Natural killer cell treated with Interleukin-12 subunit alpha and Interleukin-12 subunit beta and Interleukin-15 and Interleukin-18, amount 100 ng/mL, for 72 hours (primary cell): ENCODE data around the gene SGMS1. TPM values are rescaled to one million over a fixed set of nuclear protein-coding genes. Genes with fewer than 3 reads are reported as not detected.
"Not testable (repeated sequence)": the region's sequence is repeated elsewhere in the genome, so short reads cannot be mapped to it uniquely, and the experiment has no call there.

Experiments used
- ATAC-seq, 2 donors: fragments of 150-1000 bp; cut with Tn5 transposase in 1 of 2; sonication (Bioruptor Pico), chemical (Tn5 transposase) in 1 of 2; 2 replicates each; pipeline ENCODE4 v1.10.0; 2021
- DNase-seq: peaks from one replicate; pipeline ENCODE4 v3.0.0; 2022; ENCODE audit warnings: low spot score
- H3K27ac Mint-ChIP-seq, 2 donors: 1 replicate in 1 of 2; 2 replicates in 1 of 2; pipeline ENCODE4 v1.8.0; 2022; ENCODE audit warnings: mixed read lengths in 2 of 2, mild to moderate bottlenecking in 1 of 2, moderate library complexity in 1 of 2
- H3K27me3 Mint-ChIP-seq, 2 donors: 1 replicate in 1 of 2; 2 replicates in 1 of 2; pipeline ENCODE4 v1.8.0; 2022; ENCODE audit warnings: mixed read lengths in 2 of 2
- H3K36me3 Mint-ChIP-seq: one replicate; pipeline ENCODE4 v1.8.0; 2022; ENCODE audit warnings: mixed read lengths
- H3K4me1 Mint-ChIP-seq, 2 donors: 1 replicate in 1 of 2; 2 replicates in 1 of 2; pipeline ENCODE4 v1.8.0; 2022; ENCODE audit warnings: low read depth in 2 of 2, mixed read lengths in 2 of 2, mild to moderate bottlenecking in 1 of 2
- H3K4me3 Mint-ChIP-seq: one replicate; pipeline ENCODE4 v1.8.0; 2022; ENCODE audit warnings: mixed read lengths
- H3K9me3 Mint-ChIP-seq: 2 replicates; pipeline ENCODE4 v1.8.0; 2022; ENCODE audit warnings: mixed read lengths
- total RNA-seq, 2 donors: library from RNA; stranded (reverse); gene quantifications; one replicate each; pipeline ENCODE4 v1.2.3, GENCODE V29; 2022

Gene SGMS1
- total RNA-seq, 2 donors from 2014 or later, result 31.6 to 49.0 TPM

- H3K9me3 Mint-ChIP-seq, result no peaks in the 10 kb centered on the region
- H3K36me3 Mint-ChIP-seq, result peaks cover 16% of the 10 kb centered on the region
- H3K4me1 Mint-ChIP-seq, result peaks cover 44 to 49% of the 10 kb centered on the region in 2 donors
- no peak overlapping the region for H3K27ac Mint-ChIP-seq
- H3K4me3 Mint-ChIP-seq, result no peak overlapping the region
- ATAC-seq (no peak), DNase-seq (no peak)
- H3K27me3 Mint-ChIP-seq, result no peaks in the 10 kb centered on the region
These were observed 187.0 kb downstream of the SGMS1 start for GRCh38 chr10:50436805-50437204.

GRCh38 chr10:50432211-50433009, 191.3 kb downstream of the SGMS1 start:
- H3K36me3 Mint-ChIP-seq, result peaks cover 16% of the 10 kb centered on the region
- H3K4me3 Mint-ChIP-seq, result peak overlapping the region; percentile 69
- DNase-seq (no peak), ATAC-seq (peak; percentile 44 to 85)
- H3K4me1 Mint-ChIP-seq, result peaks cover 37 to 57% of the 10 kb centered on the region in 2 donors
- peak overlapping the region; percentile 91 to 94 for H3K27ac Mint-ChIP-seq
- H3K27me3 Mint-ChIP-seq, result no peaks in the 10 kb centered on the region
- H3K9me3 Mint-ChIP-seq, result no peaks in the 10 kb centered on the region

DNA sequence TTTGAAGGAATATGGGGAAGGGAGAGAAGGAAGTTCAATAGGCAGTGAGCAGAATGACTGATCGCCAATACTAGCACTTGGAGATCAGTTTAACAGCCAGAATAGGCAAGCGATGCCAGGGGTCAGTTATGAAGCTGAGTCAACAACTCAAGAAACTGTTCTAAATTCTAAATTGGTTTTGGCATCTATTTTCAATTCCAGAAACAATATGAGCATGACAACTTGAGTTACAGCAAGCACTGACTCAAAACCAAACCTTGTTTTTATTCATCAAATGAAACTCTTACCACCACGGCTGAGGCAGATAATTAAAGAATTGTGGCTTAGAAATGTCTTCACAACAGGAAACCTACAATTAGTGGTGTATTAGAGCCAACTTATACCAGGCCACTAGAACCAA, 192.0 kb downstream of the SGMS1 start:
- Mint-ChIP-seq H3K4me1 (peaks cover 33 to 55% of the 10 kb centered on the region in 2 donors), H3K36me3 (peaks cover 16% of the 10 kb centered on the region), H3K4me3 (peak overlapping the region; percentile 69), H3K27ac (peak overlapping the region; percentile 91 to 94), H3K27me3 (no peaks in the 10 kb centered on the region), H3K9me3 (no peaks in the 10 kb centered on the region)
- ATAC-seq (peak; percentile 76 to 77), DNase-seq (no peak)

DNA sequence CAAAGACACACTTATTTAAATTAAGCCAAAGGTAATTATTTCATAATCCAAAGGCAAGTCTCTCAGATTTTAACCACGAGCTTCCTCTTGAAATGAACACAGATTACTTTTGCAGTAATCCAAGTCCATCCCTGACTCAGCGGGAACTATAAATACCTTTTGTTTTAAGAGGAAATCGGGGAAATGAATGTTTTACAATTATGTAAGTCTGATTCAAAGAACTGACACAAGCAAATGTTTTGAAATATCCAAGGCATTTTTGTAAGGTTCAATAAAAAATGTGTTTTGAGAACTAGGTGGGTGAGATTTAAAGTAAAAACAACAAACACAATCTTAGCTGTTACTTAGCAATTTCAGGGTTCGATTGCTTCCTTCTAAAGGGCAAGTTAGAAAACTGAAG, 192.6 kb downstream of the SGMS1 start:
- Mint-ChIP-seq H3K36me3 (peaks cover 16% of the 10 kb centered on the region), H3K4me1 (peaks cover 38 to 61% of the 10 kb centered on the region in 2 donors), H3K9me3 (no peaks in the 10 kb centered on the region), H3K27ac (peak overlapping the region; percentile 91 to 94), H3K27me3 (no peaks in the 10 kb centered on the region), H3K4me3 (peak overlapping the region; percentile 69)
- DNase-seq, result no peak
- ATAC-seq, result no peak

DNA sequence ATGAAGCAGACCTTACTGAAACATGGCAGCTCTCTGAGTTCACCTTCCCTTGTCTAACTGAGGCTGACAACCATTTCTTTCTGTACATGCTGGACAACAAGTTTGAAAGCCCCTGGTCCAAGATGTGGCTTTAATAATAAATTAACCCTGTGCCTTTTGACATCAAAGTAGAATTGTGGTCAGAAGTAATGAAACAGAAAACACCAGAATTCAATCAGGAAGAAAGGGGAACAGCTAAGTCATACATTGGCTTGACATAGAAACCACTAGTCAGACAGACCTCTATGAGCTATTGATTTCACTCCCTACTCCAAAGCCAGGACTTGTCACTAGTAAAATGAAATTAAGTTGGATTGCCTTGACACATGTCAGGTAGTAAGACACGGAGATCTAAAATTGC, 197.3 kb downstream of the SGMS1 start:
- Mint-ChIP-seq H3K9me3 (no peaks in the 10 kb centered on the region), H3K4me3 (peak overlapping the region; percentile 41), H3K36me3 (no peaks in the 10 kb centered on the region), H3K27ac (peak overlapping the region; percentile 47 to 53), H3K4me1 (peaks cover 26 to 45% of the 10 kb centered on the region in 2 donors), H3K27me3 (no peaks in the 10 kb centered on the region)
- ATAC-seq, result peak in 1 of 2 donors; percentile 64
- DNase-seq, result no peak

- not testable (repeated sequence) for H3K4me3 Mint-ChIP-seq, ATAC-seq, H3K36me3 Mint-ChIP-seq, H3K27me3 Mint-ChIP-seq, H3K9me3 Mint-ChIP-seq, H3K27ac Mint-ChIP-seq, DNase-seq
- peaks cover 30 to 46% of the 10 kb centered on the region in 2 donors for H3K4me1 Mint-ChIP-seq
These were observed 198.5 kb downstream of the SGMS1 start for GRCh38 chr10:50425215-50425614.

- DNase-seq (no peak), ATAC-seq (no peak)
- peaks cover 30 to 46% of the 10 kb centered on the region in 2 donors for H3K4me1 Mint-ChIP-seq
- H3K27me3 Mint-ChIP-seq, result no peaks in the 10 kb centered on the region
- no peaks in the 10 kb centered on the region for H3K36me3 Mint-ChIP-seq
- no peak overlapping the region for H3K27ac Mint-ChIP-seq
- no peak overlapping the region for H3K4me3 Mint-ChIP-seq
- H3K9me3 Mint-ChIP-seq, result no peaks in the 10 kb centered on the region
These were observed 200.3 kb downstream of the SGMS1 start for GRCh38 chr10:50423448-50423847.

DNA sequence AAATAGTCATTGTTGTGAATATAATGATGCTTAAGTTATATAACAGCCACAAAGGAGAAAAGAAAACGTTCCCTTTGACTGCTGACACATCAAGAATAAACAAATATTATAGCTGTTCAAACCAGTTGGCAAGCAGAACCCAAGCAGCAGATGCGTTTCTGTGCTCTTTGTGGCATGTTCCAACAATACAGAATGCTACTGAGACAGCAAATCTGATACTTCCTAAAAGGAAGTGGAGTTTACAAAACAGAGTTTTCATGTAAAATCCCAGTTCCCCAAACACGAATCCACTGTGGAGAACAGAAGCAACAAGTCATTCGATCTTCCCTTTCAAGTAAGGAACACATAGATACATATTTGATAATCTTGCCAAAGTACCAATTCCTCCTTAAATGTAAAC, 201.5 kb downstream of the SGMS1 start:
- no peak for DNase-seq
- Mint-ChIP-seq H3K9me3 (no peaks in the 10 kb centered on the region), H3K27ac (no peak overlapping the region)

DNA sequence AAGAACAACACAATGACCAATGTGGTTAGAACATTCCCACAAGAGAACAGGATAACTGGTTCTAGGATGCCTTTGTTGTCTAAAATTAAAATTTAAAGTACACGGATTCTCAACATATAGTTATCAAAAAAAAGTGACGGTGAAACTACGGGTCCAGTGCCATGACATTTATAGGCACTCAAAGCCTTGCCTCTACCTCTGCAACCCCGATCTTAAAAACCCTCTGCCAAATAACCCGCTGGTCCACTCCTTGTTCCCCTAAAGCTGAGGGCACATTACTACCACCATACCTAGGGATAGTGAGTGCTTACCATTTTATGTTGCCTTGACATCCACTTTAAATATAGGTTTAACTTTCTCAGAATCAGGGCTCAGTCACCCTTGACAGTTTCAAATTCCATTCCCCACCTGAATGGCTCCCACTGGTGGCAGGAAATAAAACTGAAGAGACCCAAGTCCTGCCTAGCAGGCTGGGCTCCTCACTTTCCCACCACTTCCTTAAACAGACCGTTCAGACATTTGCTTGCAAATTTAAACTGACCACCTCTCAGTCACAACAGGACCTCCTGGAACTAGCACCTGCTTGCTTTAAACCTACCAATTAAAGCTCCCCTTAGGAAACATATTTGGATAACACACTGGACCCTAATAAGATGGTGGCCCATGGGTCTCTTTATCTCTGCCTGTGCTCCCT, 202.6 kb downstream of the SGMS1 start:
- no peaks in the 10 kb centered on the region for H3K36me3 Mint-ChIP-seq
- peak overlapping the region; percentile 3 to 13 for H3K27ac Mint-ChIP-seq
- DNase-seq, result no peak
- H3K9me3 Mint-ChIP-seq, result no peaks in the 10 kb centered on the region
- H3K4me1 Mint-ChIP-seq, result peaks cover 31 to 45% of the 10 kb centered on the region in 2 donors
- no peak for ATAC-seq
- no peak overlapping the region for H3K4me3 Mint-ChIP-seq
- no peaks in the 10 kb centered on the region for H3K27me3 Mint-ChIP-seq

More for the DNA sequence above, 201.5 kb downstream of the SGMS1 start:
- Mint-ChIP-seq H3K4me3 (no peak overlapping the region), H3K27me3 (no peaks in the 10 kb centered on the region), H3K36me3 (no peaks in the 10 kb centered on the region), H3K4me1 (peaks cover 33 to 46% of the 10 kb centered on the region in 2 donors)
- ATAC-seq, result no peak

- Mint-ChIP-seq H3K4me3 (no peak overlapping the region), H3K36me3 (no peaks in the 10 kb centered on the region), H3K27me3 (no peaks in the 10 kb centered on the region), H3K27ac (peak overlapping the region; percentile 3 to 13), H3K9me3 (no peaks in the 10 kb centered on the region), H3K4me1 (peaks cover 31 to 51% of the 10 kb centered on the region in 2 donors)
- DNase-seq, result no peak
- no peak for ATAC-seq
These were observed 203.6 kb downstream of the SGMS1 start for GRCh38 chr10:50420196-50420595.

GRCh38 chr10:50419756-50420155, 204.0 kb downstream of the SGMS1 start:
- Mint-ChIP-seq H3K4me1 (peaks cover 32 to 54% of the 10 kb centered on the region in 2 donors), H3K9me3 (no peaks in the 10 kb centered on the region), H3K4me3 (no peak overlapping the region), H3K36me3 (no peaks in the 10 kb centered on the region), H3K27ac (no peak overlapping the region), H3K27me3 (no peaks in the 10 kb centered on the region)
- ATAC-seq (no peak), DNase-seq (no peak)

GRCh38 chr10:50419091-50419490, 204.7 kb downstream of the SGMS1 start:
- H3K4me3 Mint-ChIP-seq, result no peak overlapping the region

GRCh38 chr10:50417886-50418830, 205.6 kb downstream of the SGMS1 start:
- Mint-ChIP-seq H3K9me3 (no peaks in the 10 kb centered on the region), H3K36me3 (no peaks in the 10 kb centered on the region), H3K4me1 (peaks cover 35 to 63% of the 10 kb centered on the region in 2 donors), H3K27ac (peak overlapping the region; percentile 64 to 69), H3K4me3 (peak overlapping the region; percentile 94), H3K27me3 (no peaks in the 10 kb centered on the region)
- ATAC-seq, result peak; percentile 91 to 94
- DNase-seq, result peak; percentile 73

More at GRCh38 chr10:50419091-50419490, 204.7 kb downstream of the SGMS1 start:
- H3K27ac Mint-ChIP-seq, result no peak overlapping the region
- ATAC-seq, result no peak
- no peaks in the 10 kb centered on the region for H3K9me3 Mint-ChIP-seq
- DNase-seq, result no peak
- H3K4me1 Mint-ChIP-seq, result peaks cover 35 to 58% of the 10 kb centered on the region in 2 donors
- no peaks in the 10 kb centered on the region for H3K36me3 Mint-ChIP-seq
- H3K27me3 Mint-ChIP-seq, result no peaks in the 10 kb centered on the region
